ENCODE results near the gene GSTT4. TPM values are rescaled to one million over a fixed set of nuclear protein-coding genes. Genes with fewer than 3 reads are reported as not detected.
"Not testable (repeated sequence)": the region's sequence is repeated elsewhere in the genome, so short reads cannot be mapped to it uniquely, and the experiment has no call there.

GSTT4 gene
- total RNA-seq, 1 experiment from 2014 or later = not detected

DNA sequence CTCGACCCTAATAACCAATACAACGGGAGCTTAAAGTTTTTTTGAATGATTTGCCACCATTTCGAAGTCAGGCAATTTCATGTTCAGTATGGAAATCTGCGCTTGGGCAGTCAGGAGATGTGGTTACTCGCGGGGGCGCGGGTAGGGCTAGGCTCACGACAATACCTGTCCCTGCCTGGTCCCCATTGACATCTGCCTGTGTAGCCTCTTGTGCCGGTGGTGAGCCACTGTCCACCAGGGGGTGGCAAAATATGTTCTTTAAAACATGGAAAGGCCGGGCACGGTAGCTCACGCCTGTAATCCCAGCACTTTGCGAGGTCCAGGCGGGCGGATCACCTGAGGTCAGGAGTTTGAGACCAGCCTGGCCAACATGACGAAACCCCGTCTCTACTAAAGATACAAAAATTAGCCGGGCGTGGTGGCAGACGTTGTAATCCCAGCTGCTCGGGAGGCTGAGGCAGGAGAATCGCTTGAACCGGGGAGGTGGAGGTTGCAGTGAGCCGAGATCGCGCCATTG, 30.4 kb downstream of the GSTT4 start:
- H4K91ac ChIP-seq (ENCODE audit: insufficient read length, low read depth, low read length); H3K14ac ChIP-seq (ENCODE audit: insufficient read depth, low read length); H3K27me3 Mint-ChIP-seq (ENCODE audit: low read depth); H3K4me1 ChIP-seq (ENCODE audit: insufficient read depth, low read length); H3K9ac ChIP-seq (ENCODE audit: extremely low read depth, insufficient read length, low read length); H3K4me3 Mint-ChIP-seq; H3K79me2 ChIP-seq (ENCODE audit: insufficient read depth, low read length); H2BK120ac ChIP-seq (ENCODE audit: low read depth, low read length, poor library complexity, severe bottlenecking); H3K27ac ChIP-seq (ENCODE audit: insufficient read length, low read depth, low read length); H3K9me3 Mint-ChIP-seq; H3K23me2 ChIP-seq (ENCODE audit: insufficient read length, low read depth, low read length, poor library complexity, severe bottlenecking); H3K4me1 Mint-ChIP-seq; H3K79me1 ChIP-seq (ENCODE audit: insufficient read depth, low read depth, low read length, poor library complexity, severe bottlenecking); H4K20me1 ChIP-seq (ENCODE audit: control insufficient read depth, insufficient read depth, insufficient read length); H3K4me2 ChIP-seq (ENCODE audit: insufficient read depth, insufficient read length, low read length); H2BK15ac ChIP-seq (ENCODE audit: low read depth, low read length); H3K9me3 ChIP-seq (ENCODE audit: control insufficient read depth, low read depth, low read length); H3K18ac ChIP-seq (ENCODE audit: insufficient read length, low read depth, low read length); H4K8ac ChIP-seq (replicated peaks; ENCODE audit: insufficient read length, low read depth, low read length); H3K4ac ChIP-seq (ENCODE audit: low read depth, low read length); H2BK20ac ChIP-seq (ENCODE audit: low read depth, low read length, poor library complexity, severe bottlenecking); H3K27me3 ChIP-seq (ENCODE audit: insufficient read depth, low read length); H3T11ph ChIP-seq (ENCODE audit: low read length); H4K5ac ChIP-seq (ENCODE audit: insufficient read length, low read depth, low read length); H3K56ac ChIP-seq (ENCODE audit: insufficient read length, low read depth, low read length); H2BK12ac ChIP-seq (ENCODE audit: insufficient read length, low read depth, low read length); H3K23ac ChIP-seq (ENCODE audit: insufficient read length, low read depth, low read length); H2AK5ac ChIP-seq (ENCODE audit: insufficient read length, low read length); H3K27ac Mint-ChIP-seq; H2BK5ac ChIP-seq (ENCODE audit: insufficient read length, low read length); H2AFZ ChIP-seq (ENCODE audit: low read length); DNase-seq: not testable (repeated sequence)
- H3K36me3 Mint-ChIP-seq (ENCODE audit: insufficient read depth in 1 of 3, low read depth in 3 of 3) = peaks cover 20 to 22% (median 22%) of the 10 kb centered on the region in 3 experiments
- no CpG with 5 or more reads among the region's 27 CpGs for WGBS (ENCODE audit: extremely low coverage, insufficient read length, low lambda C conversion rate)

DNA sequence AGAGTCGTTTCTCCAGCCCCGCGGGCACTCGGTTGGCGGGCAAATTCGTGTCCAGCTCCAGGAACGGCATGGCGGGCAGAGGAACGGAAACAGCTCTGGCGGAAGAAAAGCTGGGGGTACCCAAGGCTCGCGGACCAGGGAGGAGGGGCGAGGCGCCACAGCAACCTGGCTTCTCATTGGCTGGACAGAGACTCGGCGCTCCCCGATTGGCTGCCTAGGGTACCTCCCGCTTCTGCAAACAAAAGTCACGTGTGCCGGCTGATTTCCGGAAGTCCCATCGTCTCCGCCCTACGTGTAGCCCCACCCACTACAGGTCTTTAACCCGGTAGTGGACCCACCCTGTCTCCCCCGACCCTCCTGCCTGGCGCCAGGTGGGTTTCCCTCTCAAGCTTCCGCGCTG, 30.9 kb downstream of the GSTT4 start, which contains the start of gene DDT:
TSS of gene DDT (minus strand) at position 97 of the 400 bp plus-strand sequence. CDS start at position 70, 27 bp downstream.
- H3K56ac ChIP-seq (ENCODE audit: insufficient read length, low read depth, low read length); H2BK120ac ChIP-seq (ENCODE audit: low read depth, low read length, poor library complexity, severe bottlenecking); H4K20me1 ChIP-seq (ENCODE audit: control insufficient read depth, insufficient read depth, insufficient read length); H4K91ac ChIP-seq (ENCODE audit: insufficient read length, low read depth, low read length); H4K5ac ChIP-seq (ENCODE audit: insufficient read length, low read depth, low read length); H3K79me2 ChIP-seq (ENCODE audit: insufficient read depth, low read length); H3K9ac ChIP-seq (ENCODE audit: extremely low read depth, insufficient read length, low read length); DNase-seq; H2BK5ac ChIP-seq (ENCODE audit: insufficient read length, low read length); H3K27ac ChIP-seq (ENCODE audit: insufficient read length, low read depth, low read length); H2BK12ac ChIP-seq (ENCODE audit: insufficient read length, low read depth, low read length); H3K4me2 ChIP-seq (ENCODE audit: insufficient read depth, insufficient read length, low read length); H3K4me1 Mint-ChIP-seq; H3K9me3 ChIP-seq (ENCODE audit: control insufficient read depth, low read depth, low read length); H3K4me1 ChIP-seq (ENCODE audit: insufficient read depth, low read length); H2BK20ac ChIP-seq (ENCODE audit: low read depth, low read length, poor library complexity, severe bottlenecking); H2AFZ ChIP-seq (ENCODE audit: low read length); H3K23ac ChIP-seq (ENCODE audit: insufficient read length, low read depth, low read length); H3K27me3 ChIP-seq (ENCODE audit: insufficient read depth, low read length); H3K27ac Mint-ChIP-seq; H4K8ac ChIP-seq (replicated peaks; ENCODE audit: insufficient read length, low read depth, low read length); H3K4ac ChIP-seq (ENCODE audit: low read depth, low read length); H3K9me3 Mint-ChIP-seq; H3K27me3 Mint-ChIP-seq (ENCODE audit: low read depth); H3K23me2 ChIP-seq (ENCODE audit: insufficient read length, low read depth, low read length, poor library complexity, severe bottlenecking); H3K18ac ChIP-seq (ENCODE audit: insufficient read length, low read depth, low read length); H2BK15ac ChIP-seq (ENCODE audit: low read depth, low read length); H3T11ph ChIP-seq (ENCODE audit: low read length); H3K4me3 Mint-ChIP-seq; H2AK5ac ChIP-seq (ENCODE audit: insufficient read length, low read length); H3K14ac ChIP-seq (ENCODE audit: insufficient read depth, low read length); H3K79me1 ChIP-seq (ENCODE audit: insufficient read depth, low read depth, low read length, poor library complexity, severe bottlenecking): not testable (repeated sequence)
- peaks cover 26 to 28% (median 26%) of the 10 kb centered on the region in 3 experiments for H3K36me3 Mint-ChIP-seq (ENCODE audit: insufficient read depth in 1 of 3, low read depth in 3 of 3)
- no CpG with 5 or more reads among the region's 29 CpGs for WGBS (ENCODE audit: extremely low coverage, insufficient read length, low lambda C conversion rate)
